ENCODE results near the gene IFNL3.
"Not testable (repeated sequence)": the region's sequence is repeated elsewhere in the genome, so short reads cannot be mapped to it uniquely, and the experiment has no call there.

IFNL3 gene

GRCh38 chr19:39247701-39248664, 3.2 kb upstream of the IFNL3 start:
- Histone ChIP-seq H3K4me1 (peaks cover 5% of the 10 kb centered on the region), H3K79me2 (no peaks in the 10 kb centered on the region), H3K4me3 (ENCODE audit: low read depth, low read length) (no peak overlapping the region), H3K4me2 (ENCODE audit: low read length) (peak overlapping the region; percentile 53), H3K9me3 (ENCODE audit: control insufficient read depth, low read length) (no peaks in the 10 kb centered on the region), H2AFZ (peak overlapping the region; percentile 73), H3K9ac (no peak overlapping the region), H3K36me3 (ENCODE audit: control insufficient read depth, insufficient read depth, low read length) (no peaks in the 10 kb centered on the region), H3K27me3 (ENCODE audit: control insufficient read depth, insufficient read depth, low read length) (no peaks in the 10 kb centered on the region), H3K27ac (no peak overlapping the region)
- TF ChIP-seq CTCF (IDR thresholded peaks at IDR 0.05): no peak

- TF ChIP-seq CTCF (IDR thresholded peaks at IDR 0.05): no peak
- Histone ChIP-seq H3K9ac (no peak overlapping the region), H3K4me1 (peaks cover 5% of the 10 kb centered on the region), H3K4me3 (ENCODE audit: low read depth, low read length) (no peak overlapping the region), H3K27ac (no peak overlapping the region), H3K27me3 (ENCODE audit: control insufficient read depth, insufficient read depth, low read length) (no peaks in the 10 kb centered on the region), H3K9me3 (ENCODE audit: control insufficient read depth, low read length) (no peaks in the 10 kb centered on the region), H3K36me3 (ENCODE audit: control insufficient read depth, insufficient read depth, low read length) (no peaks in the 10 kb centered on the region), H3K79me2 (no peaks in the 10 kb centered on the region), H3K4me2 (ENCODE audit: low read length) (peak overlapping the region; percentile 53), H2AFZ (peak overlapping the region; percentile 73)
These were observed 2.3 kb upstream of the IFNL3 start for GRCh38 chr19:39246951-39247669.

DNA sequence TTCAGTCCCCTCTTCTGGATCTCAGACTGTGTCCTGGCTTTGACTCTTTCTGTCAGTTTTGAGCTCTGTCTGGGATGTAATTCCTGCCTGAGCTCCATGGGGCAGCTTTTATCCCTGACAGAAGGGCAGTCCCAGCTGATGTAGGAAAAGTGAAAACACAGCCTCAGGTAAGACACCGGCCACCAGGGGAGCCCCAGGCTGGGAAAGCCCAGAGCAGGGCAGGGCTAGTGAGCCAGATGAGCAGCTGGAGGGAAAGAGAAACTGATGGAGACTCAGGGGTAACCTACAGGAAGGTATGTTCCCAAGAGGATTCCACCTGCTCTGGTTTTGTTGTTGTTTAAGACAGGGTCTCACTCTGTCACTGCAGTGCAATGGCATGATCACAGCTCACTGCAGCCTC, 360 bp upstream of the IFNL3 start:
- not testable (repeated sequence) for H3K79me2 ChIP-seq; H3K4me1 ChIP-seq; H3K4me2 ChIP-seq (ENCODE audit: low read length); H3K36me3 ChIP-seq (ENCODE audit: control insufficient read depth, insufficient read depth, low read length); H3K4me3 ChIP-seq (ENCODE audit: low read depth, low read length); H3K27me3 ChIP-seq (ENCODE audit: control insufficient read depth, insufficient read depth, low read length); H3K27ac ChIP-seq; H3K9ac ChIP-seq; H2AFZ ChIP-seq; H3K9me3 ChIP-seq (ENCODE audit: control insufficient read depth, low read length)

DNA sequence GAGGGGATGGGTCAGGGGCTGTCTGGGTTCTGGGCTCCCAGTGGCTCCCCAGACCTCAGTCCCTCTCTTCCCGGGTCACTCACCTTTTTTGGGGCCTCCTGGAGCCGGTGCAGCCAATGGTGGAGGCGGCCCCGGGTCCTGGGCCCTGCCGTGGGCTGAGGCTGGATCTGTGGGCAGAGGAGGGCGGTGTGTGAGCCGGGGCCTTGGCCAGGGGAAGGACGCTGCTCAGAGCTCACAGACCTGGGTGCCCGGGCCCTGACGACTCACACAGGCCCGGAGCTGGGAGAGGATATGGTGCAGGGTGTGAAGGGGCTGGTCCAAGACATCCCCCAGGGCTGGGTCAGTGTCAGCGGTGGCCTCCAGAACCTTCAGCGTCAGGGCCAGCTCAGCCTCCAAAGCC, 1.1 kb downstream of the IFNL3 start:
- H3K4me1 ChIP-seq; H3K79me2 ChIP-seq; H3K4me2 ChIP-seq (ENCODE audit: low read length); H2AFZ ChIP-seq; H3K9ac ChIP-seq; H3K27ac ChIP-seq; H3K36me3 ChIP-seq (ENCODE audit: control insufficient read depth, insufficient read depth, low read length); H3K9me3 ChIP-seq (ENCODE audit: control insufficient read depth, low read length); H3K27me3 ChIP-seq (ENCODE audit: control insufficient read depth, insufficient read depth, low read length); H3K4me3 ChIP-seq (ENCODE audit: low read depth, low read length): not testable (repeated sequence)

- no peaks in the 10 kb centered on the region for H3K79me2 ChIP-seq
- TF ChIP-seq CTCF (IDR thresholded peaks at IDR 0.05): no peak
- no peak overlapping the region for H3K27ac ChIP-seq
- H3K4me1 ChIP-seq: no peaks in the 10 kb centered on the region
- no peak overlapping the region for H3K9ac ChIP-seq
- no peak overlapping the region for H2AFZ ChIP-seq
- no peak overlapping the region for H3K4me2 ChIP-seq (ENCODE audit: low read length)
- no peak overlapping the region for H3K4me3 ChIP-seq (ENCODE audit: low read depth, low read length)
- H3K9me3 ChIP-seq (ENCODE audit: control insufficient read depth, low read length): no peaks in the 10 kb centered on the region
- H3K36me3 ChIP-seq (ENCODE audit: control insufficient read depth, insufficient read depth, low read length): no peaks in the 10 kb centered on the region
- no peaks in the 10 kb centered on the region for H3K27me3 ChIP-seq (ENCODE audit: control insufficient read depth, insufficient read depth, low read length)
These were observed 4.4 kb downstream of the IFNL3 start for GRCh38 chr19:39240421-39240820.

Measured in parathyroid adenoma (tissue), 2 donors.